Choroid plexus epithelial cell (primary cell): ENCODE results near the gene FAM120A.
A peak's percentile ranks its signal among the peaks of the same experiment; 100 is the strongest.

Experiments used
- DNase-seq: peaks from one replicate; pipeline ENCODE4 v3.0.0-alpha.2; 2010; ENCODE audit warnings: low read depth
- H3K4me3 ChIP-seq: 2 replicates; pipeline ENCODE4 v1.5.1; 2011; ENCODE audit warnings: low read depth, mild to moderate bottlenecking, control low read depth, low read length, moderate library complexity
- TF ChIP-seq, protein P1 (sequence below): conservative IDR thresholded peaks from 2 replicates; pipeline ENCODE4 v1.5.1; 2011; ENCODE audit warnings: low read depth, mild to moderate bottlenecking, control low read depth, inconsistent platforms, low read length, moderate library complexity

FAM120A gene

DNA sequence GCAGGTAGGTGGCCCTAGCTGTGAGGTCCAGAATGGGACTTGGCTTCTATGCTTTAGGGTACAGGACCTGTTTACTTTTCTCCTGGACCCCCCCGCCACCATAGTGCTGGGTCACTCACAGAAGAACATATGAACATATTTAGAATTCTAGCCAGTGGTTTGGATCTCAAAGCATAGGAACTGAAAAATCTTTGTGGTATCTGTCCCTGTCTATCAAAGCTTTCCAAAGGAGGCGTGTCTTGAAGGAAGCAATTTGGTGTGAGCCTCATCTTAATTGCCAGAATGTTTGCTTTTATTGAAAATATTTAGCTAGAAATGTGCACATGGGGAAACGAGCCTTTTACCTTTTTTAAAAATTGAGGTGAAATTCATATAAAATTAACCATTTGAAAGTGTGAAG, 131.1 kb downstream of the FAM120A start:
- TF ChIP-seq, protein P1, sequence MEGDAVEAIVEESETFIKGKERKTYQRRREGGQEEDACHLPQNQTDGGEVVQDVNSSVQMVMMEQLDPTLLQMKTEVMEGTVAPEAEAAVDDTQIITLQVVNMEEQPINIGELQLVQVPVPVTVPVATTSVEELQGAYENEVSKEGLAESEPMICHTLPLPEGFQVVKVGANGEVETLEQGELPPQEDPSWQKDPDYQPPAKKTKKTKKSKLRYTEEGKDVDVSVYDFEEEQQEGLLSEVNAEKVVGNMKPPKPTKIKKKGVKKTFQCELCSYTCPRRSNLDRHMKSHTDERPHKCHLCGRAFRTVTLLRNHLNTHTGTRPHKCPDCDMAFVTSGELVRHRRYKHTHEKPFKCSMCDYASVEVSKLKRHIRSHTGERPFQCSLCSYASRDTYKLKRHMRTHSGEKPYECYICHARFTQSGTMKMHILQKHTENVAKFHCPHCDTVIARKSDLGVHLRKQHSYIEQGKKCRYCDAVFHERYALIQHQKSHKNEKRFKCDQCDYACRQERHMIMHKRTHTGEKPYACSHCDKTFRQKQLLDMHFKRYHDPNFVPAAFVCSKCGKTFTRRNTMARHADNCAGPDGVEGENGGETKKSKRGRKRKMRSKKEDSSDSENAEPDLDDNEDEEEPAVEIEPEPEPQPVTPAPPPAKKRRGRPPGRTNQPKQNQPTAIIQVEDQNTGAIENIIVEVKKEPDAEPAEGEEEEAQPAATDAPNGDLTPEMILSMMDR, result no peak
- DNase-seq, result no peak
- H3K4me3 ChIP-seq, result no peak overlapping the region

DNA sequence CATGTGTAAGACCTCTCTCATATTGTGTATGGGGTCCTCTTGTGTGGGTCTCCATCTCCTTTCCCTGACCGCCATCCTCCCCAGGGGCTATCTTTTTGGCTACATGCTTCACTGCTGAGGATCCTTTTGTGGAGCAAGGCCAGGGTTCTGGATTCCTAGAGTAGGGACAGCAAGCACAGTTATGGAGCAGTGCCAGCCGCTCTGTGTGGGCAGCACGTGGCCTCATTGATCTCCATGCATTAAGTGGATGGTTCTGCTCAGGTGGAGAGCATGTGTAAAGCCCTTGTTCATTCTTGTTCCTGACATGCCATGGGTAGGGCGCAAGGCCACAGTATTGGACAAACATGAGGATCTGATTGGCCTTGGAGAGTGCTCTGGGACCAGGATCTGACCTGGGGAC, 133.8 kb downstream of the FAM120A start:
- no peak for DNase-seq
- TF ChIP-seq, protein P1, result no peak
- no peak overlapping the region for H3K4me3 ChIP-seq

DNA sequence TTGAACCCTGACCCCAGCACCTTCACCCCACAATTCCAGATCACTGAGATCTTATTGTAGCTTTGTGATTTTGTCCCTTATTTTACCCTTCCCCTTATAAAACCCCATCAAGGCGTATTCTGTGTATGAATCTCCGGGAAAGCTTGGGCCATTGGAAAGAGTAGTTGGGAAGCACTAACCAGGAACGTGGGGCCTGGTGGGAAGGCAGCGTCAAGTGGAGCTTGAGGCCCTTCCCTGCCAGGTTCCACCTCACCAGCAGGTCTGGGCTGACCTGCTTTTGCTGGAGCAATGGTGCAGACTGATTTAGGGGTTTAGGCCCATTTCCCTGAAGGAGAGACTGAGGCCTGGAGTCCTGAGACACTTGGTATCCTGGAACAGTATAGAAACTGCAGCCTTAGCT, 134.2 kb downstream of the FAM120A start:
- H3K4me3 ChIP-seq, result no peak overlapping the region
- TF ChIP-seq, protein P1, result no peak

DNA sequence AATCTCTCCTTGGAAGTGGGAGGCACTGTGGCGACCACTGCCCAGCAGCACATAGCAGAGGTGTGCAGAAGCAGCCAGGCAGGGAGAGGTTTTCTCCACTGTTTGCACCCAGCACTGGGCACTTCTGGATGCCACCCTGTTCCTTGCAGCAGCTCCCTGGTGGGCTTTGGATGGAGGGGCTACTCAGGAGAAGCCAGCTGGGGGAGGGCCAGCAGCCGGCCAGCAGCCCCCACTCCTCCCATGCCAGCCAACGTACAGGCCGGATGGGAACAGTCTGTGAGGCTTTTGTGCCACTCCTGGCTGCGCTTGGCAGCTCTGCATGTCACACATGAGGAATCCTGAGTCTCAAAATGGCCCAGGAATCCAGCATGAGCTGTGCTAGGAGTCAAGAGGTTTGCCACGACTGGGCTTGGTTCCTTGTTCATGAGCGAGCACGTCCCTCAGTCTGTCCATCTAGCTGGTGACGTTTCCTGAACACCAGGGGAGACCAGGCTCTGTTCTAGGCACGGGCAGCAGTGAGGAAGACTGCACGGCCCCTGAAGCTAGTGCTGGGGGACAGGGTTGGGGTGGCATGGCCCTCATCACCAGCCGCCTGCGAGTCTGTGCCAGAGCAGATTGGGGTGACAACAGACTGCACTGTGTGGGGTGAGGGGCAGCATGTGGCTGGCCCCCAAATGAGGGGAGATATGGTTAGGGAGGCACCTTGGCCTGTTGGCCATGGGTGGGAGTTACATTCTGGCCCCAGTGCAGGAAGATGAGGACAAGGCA, 135.0 kb downstream of the FAM120A start:
- TF ChIP-seq, protein P1, result no peak
- no peak overlapping the region for H3K4me3 ChIP-seq
- no peak for DNase-seq

More for the DNA sequence above, 134.2 kb downstream of the FAM120A start:
- no peak for DNase-seq

DNA sequence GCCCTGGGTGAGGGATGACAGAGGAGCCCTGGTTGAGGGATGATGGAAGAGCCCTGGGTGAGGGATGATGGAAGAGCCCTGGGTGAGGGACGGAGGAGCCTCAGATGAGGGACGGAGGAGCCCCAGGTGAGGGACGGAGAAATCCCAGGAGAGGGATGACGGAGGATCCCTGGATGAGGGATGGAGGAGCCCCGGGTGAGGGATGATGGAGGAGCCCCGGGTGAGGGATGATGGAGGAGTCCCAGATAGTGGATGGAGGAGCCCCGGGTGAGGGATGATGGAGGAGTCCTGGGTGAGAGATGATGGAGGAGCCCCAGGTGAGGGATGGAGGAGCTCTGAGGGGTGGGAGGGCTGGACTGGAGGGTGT, 135.8 kb downstream of the FAM120A start:
- no peak for DNase-seq
- no peak overlapping the region for H3K4me3 ChIP-seq
- TF ChIP-seq, protein P1, result no peak

DNA sequence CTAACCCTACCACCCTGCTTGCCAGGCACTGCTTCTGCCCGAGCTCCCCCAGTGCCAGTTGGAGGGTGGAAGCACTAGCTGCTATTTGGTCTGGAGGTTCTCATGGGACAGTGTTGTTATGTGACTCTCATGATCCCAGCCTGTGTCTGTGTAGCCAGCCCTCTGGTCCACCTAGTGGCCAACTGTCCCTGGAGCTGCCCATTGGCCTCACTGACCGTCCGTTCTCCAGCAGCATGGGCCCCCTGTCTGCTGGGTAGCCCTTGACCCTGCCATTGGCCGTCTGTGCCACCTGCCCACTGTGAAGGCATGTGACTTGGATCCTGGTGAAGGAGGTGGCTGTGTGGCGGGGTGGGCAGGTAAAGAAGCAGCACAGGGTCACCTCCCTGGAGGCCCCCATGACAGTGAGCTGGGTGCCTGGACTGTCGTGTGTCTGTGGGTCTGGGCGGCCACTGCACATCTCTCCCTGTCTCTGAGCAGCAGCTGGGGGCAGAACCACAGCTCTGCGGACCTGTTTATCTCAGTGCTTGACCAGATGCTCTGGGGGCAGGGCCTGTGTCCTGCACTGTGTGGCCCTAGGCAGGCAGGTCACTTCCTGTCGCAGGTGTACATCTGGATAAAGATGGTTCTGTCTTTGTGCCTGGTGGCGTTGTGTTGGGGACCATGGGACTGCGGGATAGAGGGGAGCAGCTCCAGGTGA, 136.3 kb downstream of the FAM120A start:
- DNase-seq, result no peak
- TF ChIP-seq, protein P1, result peak; percentile 34
- H3K4me3 ChIP-seq, result no peak overlapping the region
